ENCODE data around the gene EIF1B.

The EIF1B gene

DNA sequence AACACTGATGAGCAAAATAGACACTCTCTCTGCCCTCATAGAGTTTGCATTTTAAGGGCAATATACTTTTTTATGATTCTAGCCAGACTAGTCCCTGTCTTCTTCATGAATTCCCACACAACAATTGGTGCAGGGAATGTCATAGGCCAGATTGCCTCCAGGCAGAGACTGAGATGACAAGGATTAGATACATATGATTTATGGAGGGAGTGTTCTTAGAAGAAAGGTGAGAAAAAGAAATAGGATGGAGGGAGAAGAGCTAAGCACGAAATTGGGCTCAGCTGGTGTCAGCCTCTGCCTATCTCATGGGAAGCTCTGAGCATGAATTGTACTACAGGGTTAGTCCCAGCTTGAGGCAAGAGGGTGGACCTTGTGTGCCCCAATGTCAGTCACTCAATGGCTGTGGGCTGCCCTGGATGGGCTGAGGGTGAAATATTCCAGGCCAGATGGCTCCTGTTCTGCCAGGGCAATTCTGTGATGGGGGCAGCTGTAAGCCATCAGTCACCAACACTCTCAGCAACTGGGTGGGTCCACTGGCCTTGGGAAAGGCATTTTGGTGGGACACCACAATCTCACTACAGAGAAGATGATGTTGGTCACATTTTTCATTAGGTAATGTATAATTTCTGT lies 31.1 kb downstream of the EIF1B start:
- H3K9me3 Mint-ChIP-seq: no peaks in the 10 kb centered on the region
- H3K4me1 Mint-ChIP-seq: no peaks in the 10 kb centered on the region
- DNase-seq (ENCODE audit: low spot score in 2 of 2) (no peak), ATAC-seq (ENCODE audit: low read depth) (no peak)
- H3K27ac Mint-ChIP-seq: no peak overlapping the region
- peaks cover 2% of the 10 kb centered on the region for H3K27me3 Mint-ChIP-seq
- H3K4me3 Mint-ChIP-seq: no peak overlapping the region
- no peaks in the 10 kb centered on the region for H3K36me3 Mint-ChIP-seq

DNA sequence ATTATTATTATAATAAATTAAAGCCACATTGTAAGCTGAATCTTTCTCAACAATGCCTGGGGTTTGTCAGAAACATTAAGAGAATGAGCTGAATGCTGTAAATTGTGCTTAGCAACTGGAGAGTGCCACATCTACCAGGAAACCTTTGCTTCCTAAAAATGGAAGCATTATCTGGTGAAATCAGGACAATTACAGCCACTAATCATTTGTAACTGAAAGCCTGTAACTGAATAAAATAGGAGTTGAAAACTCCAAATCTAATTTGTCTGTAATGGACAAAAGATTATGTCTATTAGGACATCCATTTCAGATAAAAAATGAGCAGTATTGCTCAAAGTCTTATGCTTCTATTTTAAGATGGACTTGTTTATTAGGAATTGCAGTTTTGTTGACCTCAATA lies 32.2 kb downstream of the EIF1B start:
- Mint-ChIP-seq H3K4me3 (no peak overlapping the region), H3K36me3 (peaks cover 1% of the 10 kb centered on the region), H3K27me3 (peaks cover 2% of the 10 kb centered on the region), H3K27ac (no peak overlapping the region), H3K9me3 (no peaks in the 10 kb centered on the region), H3K4me1 (no peaks in the 10 kb centered on the region)
- no peak for DNase-seq (ENCODE audit: low spot score in 2 of 2)
- ATAC-seq (ENCODE audit: low read depth): no peak

GRCh38 chr3:40350529-40350928 lies 41.0 kb downstream of the EIF1B start:
- ATAC-seq (ENCODE audit: low read depth) (no peak), DNase-seq (ENCODE audit: low spot score in 2 of 2) (no peak)
- Mint-ChIP-seq H3K4me3 (no peak overlapping the region), H3K27me3 (peaks cover 11% of the 10 kb centered on the region), H3K36me3 (peaks cover 3% of the 10 kb centered on the region), H3K27ac (no peak overlapping the region), H3K4me1 (no peaks in the 10 kb centered on the region), H3K9me3 (no peaks in the 10 kb centered on the region)

DNA sequence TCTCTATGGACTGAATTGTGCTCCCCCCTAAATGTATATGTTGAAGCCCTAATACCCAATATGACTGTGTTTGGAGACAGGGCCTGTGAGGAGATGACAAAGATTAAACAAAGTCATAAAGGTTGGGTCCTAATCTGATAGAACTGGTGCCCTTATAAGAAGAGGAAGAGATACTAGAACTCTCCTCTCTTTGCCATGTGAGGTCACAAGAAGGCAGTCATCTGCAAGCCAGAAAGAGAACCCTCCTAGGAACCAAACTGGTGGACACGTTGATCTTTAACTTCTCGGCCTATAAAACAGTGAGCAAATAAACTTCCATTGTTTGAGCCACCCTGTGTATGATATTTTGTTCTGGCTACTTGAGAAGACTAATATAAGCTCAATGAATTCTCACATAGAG lies 45.9 kb downstream of the EIF1B start:
- Mint-ChIP-seq H3K4me3 (no peak overlapping the region), H3K9me3 (no peaks in the 10 kb centered on the region), H3K36me3 (no peaks in the 10 kb centered on the region), H3K4me1 (no peaks in the 10 kb centered on the region), H3K27me3 (peaks cover 13% of the 10 kb centered on the region), H3K27ac (no peak overlapping the region)
- ATAC-seq (ENCODE audit: low read depth) (no peak), DNase-seq (ENCODE audit: low spot score in 2 of 2) (no peak)

- Mint-ChIP-seq H3K36me3 (no peaks in the 10 kb centered on the region), H3K9me3 (no peaks in the 10 kb centered on the region), H3K27me3 (peaks cover 11% of the 10 kb centered on the region), H3K27ac (no peak overlapping the region), H3K4me1 (no peaks in the 10 kb centered on the region), H3K4me3 (no peak overlapping the region)
- ATAC-seq (ENCODE audit: low read depth) (no peak), DNase-seq (ENCODE audit: low spot score in 2 of 2) (no peak)
Observed at GRCh38 chr3:40358454-40358853, 48.9 kb downstream of the EIF1B start.
